PC-3 (cell line): ENCODE results near the gene SPATA31D3. TPM values are rescaled to one million over a fixed set of nuclear protein-coding genes. Genes with fewer than 3 reads are reported as not detected.
"Not testable (repeated sequence)": the region's sequence is repeated elsewhere in the genome, so short reads cannot be mapped to it uniquely, and the experiment has no call there.

Source experiments
- ATAC-seq: fragments of 200-7000 bp; cut with Tn5 transposase; 2 replicates; pipeline ENCODE4 v1.9.1; 2020; ENCODE audit warnings: mild to moderate bottlenecking, moderate library complexity
- Bru-seq: library from RNA; stranded (reverse); fragments of 400-500 nt; gene quantifications from one replicate; lab custom pipeline; 2021; lab: Mats Ljungman, UMichigan
- BruChase-seq, 2 experiments: library from RNA; stranded (reverse); fragments of 400-500 nt; gene quantifications; one replicate each; lab custom pipeline; 2021; lab: Mats Ljungman, UMichigan
- BruUV-seq: library from RNA; stranded (reverse); fragments of 400-500 nt; replicated peaks from 2 replicates; lab custom pipeline; 2021; lab: Mats Ljungman, UMichigan
- CTCF ChIA-PET: fragments of 300-600 bp; sonication (Branson Sonifier 250); formaldehyde crosslinking; loops from one replicate; lab custom pipeline; 2022; ENCODE audit warnings: antibody characterized with exemption; lab: Charles Lee
- POLR2A ChIA-PET: fragments of 300-600 bp; sonication (Branson Sonifier 250); formaldehyde crosslinking; loops from one replicate; lab custom pipeline; 2022; ENCODE audit warnings: antibody characterized with exemption; ENCODE audit not compliant: unreplicated experiment; lab: Charles Lee
- DNase-seq: peaks from one replicate; pipeline ENCODE4 v3.0.0-alpha.2; 2015
- H2AFZ ChIP-seq: fragments of 300-600 bp; sonication (generic); 2 replicates; pipeline ENCODE4 v1.6.0; 2016; ENCODE audit warnings: antibody characterized with exemption, low read length
- H3F3A ChIP-seq: fragments of 300-600 bp; sonication (generic); one replicate; pipeline ENCODE4 v1.6.0; 2017; ENCODE audit warnings: antibody characterized with exemption, low read length, control low read depth, mild to moderate bottlenecking; ENCODE audit not compliant: unreplicated experiment
- H3K27ac ChIP-seq: fragments of 300-600 bp; sonication (generic); 2 replicates; pipeline ENCODE4 v1.5.1; 2016; ENCODE audit warnings: mild to moderate bottlenecking, low read length
- H3K27me3 ChIP-seq: fragments of 300-600 bp; sonication (generic); 2 replicates; pipeline ENCODE4 v1.6.1; 2016; ENCODE audit warnings: low read length, mixed read lengths
- H3K36me3 ChIP-seq: fragments of 300-600 bp; sonication (generic); 2 replicates; pipeline ENCODE4 v1.6.1; 2016; ENCODE audit warnings: low read depth, mixed run types, low read length, mixed read lengths
- H3K4me1 ChIP-seq: fragments of 300-600 bp; sonication (generic); 2 replicates; pipeline ENCODE4 v1.5.1; 2016; ENCODE audit warnings: low read length; ENCODE audit not compliant: insufficient read depth
- H3K4me2 ChIP-seq: fragments of 300-600 bp; sonication (generic); 2 replicates; pipeline ENCODE4 v1.6.0; 2016; ENCODE audit warnings: low read length
- H3K4me3 ChIP-seq: fragments of 300-600 bp; sonication (generic); 2 replicates; pipeline ENCODE4 v1.5.1; 2016; ENCODE audit warnings: mild to moderate bottlenecking, low read length, mixed read lengths
- H3K79me2 ChIP-seq: fragments of 300-600 bp; sonication (generic); 2 replicates; pipeline ENCODE4 v1.6.1; 2017; ENCODE audit warnings: low read length, mixed read lengths
- H3K9ac ChIP-seq: fragments of 300-600 bp; sonication (generic); 2 replicates; pipeline ENCODE4 v1.6.0; 2016; ENCODE audit warnings: mild to moderate bottlenecking, low read length
- H3K9me2 ChIP-seq: fragments of 300-600 bp; sonication (generic); replicated peaks from 2 replicates; pipeline ENCODE4 v1.6.1; 2016; ENCODE audit warnings: mixed run types, low read length, mixed read lengths
- H3K9me3 ChIP-seq: fragments of 300-600 bp; sonication (generic); 2 replicates; pipeline ENCODE4 v1.6.1; 2016; ENCODE audit warnings: low read length, mixed read lengths
- H4K20me1 ChIP-seq: fragments of 300-600 bp; sonication (generic); 2 replicates; pipeline ENCODE4 v1.6.1; 2016; ENCODE audit warnings: low read length, mixed read lengths
- CTCF ChIP-seq: fragments of 300-600 bp; sonication (generic); conservative IDR thresholded peaks from 2 replicates; pipeline ENCODE4 v1.5.1; 2017; ENCODE audit warnings: antibody characterized with exemption, low read depth, mild to moderate bottlenecking, low read length
- EZH2 ChIP-seq: fragments of 300-600 bp; sonication (generic); IDR thresholded peaks from one replicate; pipeline ENCODE4 v1.6.1; 2017; ENCODE audit warnings: antibody characterized with exemption, mild to moderate bottlenecking, low read length; ENCODE audit not compliant: unreplicated experiment
- EZH2phosphoT487 ChIP-seq: fragments of 300-600 bp; sonication (generic); IDR thresholded peaks from 2 replicates; pipeline ENCODE4 v1.6.1; 2018; ENCODE audit warnings: mild to moderate bottlenecking, antibody characterized with exemption, low read length, borderline replicate concordance
- intact Hi-C: fragments of 100-400 bp; cut with micrococcal nuclease; formaldehyde crosslinking; loops from 2 replicates; pipeline ENCODE4 v1.9.0; 2023
- long read RNA-seq: library from polyadenylated mRNA; unstranded; transcript quantifications from one replicate; pipeline ENCODE4 v2.0.0, GENCODE V29; 2021; ENCODE audit not compliant: unreplicated experiment
- total RNA-seq: library from RNA; depleted of rRNA; stranded (reverse); fragments of >200 nt; gene quantifications from 2 replicates; pipeline ENCODE4 v1.2.3, GENCODE V29; 2014; rRNA removed

Gene SPATA31D3
- total RNA-seq (not detected in 2 replicates), Bru-seq, nascent RNA (not detected), BruChase-seq, experiment 1, labeled RNA remaining after a 6-hour chase (not detected), BruChase-seq, experiment 2, labeled RNA remaining after a 2-hour chase (not detected)
- long read RNA-seq: 0 reads

GRCh38 chr9:81943393-81943792 is at the start of gene SPATA31D3:
TSS of gene SPATA31D3 (plus strand) at chr9:81943500. CDS start at chr9:81943586, 86 bp downstream.
- H3K79me2 ChIP-seq, H3K27ac ChIP-seq, ATAC-seq, H3K9ac ChIP-seq, H3K4me3 ChIP-seq, BruUV-seq, H3K9me2 ChIP-seq, H2AFZ ChIP-seq, H3K27me3 ChIP-seq, H3F3A ChIP-seq, intact Hi-C loops, H3K4me1 ChIP-seq, DNase-seq, CTCF ChIA-PET, POLR2A ChIA-PET, H3K4me2 ChIP-seq, H3K36me3 ChIP-seq, H4K20me1 ChIP-seq, H3K9me3 ChIP-seq: not testable (repeated sequence)

- H3K27ac ChIP-seq: no peak overlapping the region
- no peaks in the 10 kb centered on the region for H4K20me1 ChIP-seq
- no peak for DNase-seq
- no peaks in the 10 kb centered on the region for H3K9me3 ChIP-seq
- no peak overlapping the region for H3K4me2 ChIP-seq
- ATAC-seq: no peak
- peaks cover 9% of the 10 kb centered on the region for H3K4me1 ChIP-seq
- no peak overlapping the region for H3K9ac ChIP-seq
- H3F3A ChIP-seq: no peaks in the 10 kb centered on the region
- intact Hi-C loops: no loop called here
- H3K4me3 ChIP-seq: no peak overlapping the region
- no peaks in the 10 kb centered on the region for H3K79me2 ChIP-seq
- H2AFZ ChIP-seq: no peak overlapping the region
- no TSS peak for BruUV-seq
- H3K27me3 ChIP-seq: no peaks in the 10 kb centered on the region
- TF ChIP-seq EZH2phosphoT487 (no peak), CTCF (no peak), EZH2 (no peak)
- POLR2A ChIA-PET: no interaction called here
- no peaks in the 10 kb centered on the region for H3K36me3 ChIP-seq
- no peaks in the 10 kb centered on the region for H3K9me2 ChIP-seq
- CTCF ChIA-PET: no interaction called here
Measured at GRCh38 chr9:81893929-81894328, 49.4 kb upstream of the SPATA31D3 start.

GRCh38 chr9:81894891-81895290 is 48.4 kb upstream of the SPATA31D3 start:
- H3K9me2 ChIP-seq: no peaks in the 10 kb centered on the region
- ATAC-seq (no peak), DNase-seq (no peak)
- peaks cover 9% of the 10 kb centered on the region for H3K4me1 ChIP-seq
- intact Hi-C loops: no loop called here
- no peaks in the 10 kb centered on the region for H3K27me3 ChIP-seq
- H3K27ac ChIP-seq: no peak overlapping the region
- no peaks in the 10 kb centered on the region for H4K20me1 ChIP-seq
- H3K9me3 ChIP-seq: no peaks in the 10 kb centered on the region
- no peaks in the 10 kb centered on the region for H3F3A ChIP-seq
- TF ChIP-seq CTCF (no peak), EZH2 (no peak), EZH2phosphoT487 (no peak)
- no peak overlapping the region for H3K4me3 ChIP-seq
- no TSS peak for BruUV-seq
- ChIA-PET CTCF (no interaction called here), POLR2A (no interaction called here)
- no peak overlapping the region for H2AFZ ChIP-seq
- H3K9ac ChIP-seq: no peak overlapping the region
- H3K79me2 ChIP-seq: no peaks in the 10 kb centered on the region
- no peaks in the 10 kb centered on the region for H3K36me3 ChIP-seq
- H3K4me2 ChIP-seq: no peak overlapping the region
